ENCODE data around the gene CAMK2B. TPM values are rescaled to one million over a fixed set of nuclear protein-coding genes. Genes with fewer than 3 reads are reported as not detected.

The CAMK2B gene
- total RNA-seq, 1 donor from 2014 or later, result 0.09 TPM

DNA sequence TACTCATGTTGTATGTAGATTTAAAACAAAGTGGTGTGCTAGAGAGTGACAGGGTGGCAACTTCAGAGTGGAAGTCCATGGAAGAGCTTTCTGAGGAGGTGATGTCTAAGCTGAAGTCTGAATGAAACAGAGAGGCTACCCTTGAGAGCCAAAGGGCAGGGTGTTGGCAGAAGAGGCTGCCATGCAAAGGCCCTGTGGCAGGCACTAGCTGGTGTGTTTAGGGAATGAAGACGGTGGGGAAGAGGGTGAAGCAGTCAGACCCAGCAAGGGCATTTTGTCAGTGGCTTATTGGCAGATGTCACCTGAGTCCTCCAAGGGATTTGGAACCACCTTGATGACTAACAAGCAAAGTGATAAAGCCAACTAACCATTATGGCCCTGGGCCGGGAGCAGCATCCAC is 3.7 kb upstream of the CAMK2B start:
- Histone ChIP-seq H3K4me3 (no peak overlapping the region), H3K9ac (no peak overlapping the region), H3K27me3 (peaks cover 41% of the 10 kb centered on the region), H2AFZ (replicated peaks) (no peak overlapping the region), H4K20me1 (ENCODE audit: low read depth) (peaks cover 6% of the 10 kb centered on the region), H3K36me3 (no peaks in the 10 kb centered on the region), H3F3A (ENCODE audit: low read depth) (peaks cover 4% of the 10 kb centered on the region), H3K27ac (no peak overlapping the region), H3K4me1 (peaks cover 10% of the 10 kb centered on the region), H3K9me3 (ENCODE audit: low read depth) (no peaks in the 10 kb centered on the region), H3K4me2 (no peak overlapping the region), H3K79me2 (ENCODE audit: low read depth) (no peaks in the 10 kb centered on the region)
- Mint-ChIP-seq H3K4me1 (peaks cover 7% of the 10 kb centered on the region), H3K4me3 (no peak overlapping the region), H3K36me3 (no peaks in the 10 kb centered on the region), H3K27ac (no peak overlapping the region), H3K9me3 (peaks cover 3% of the 10 kb centered on the region), H3K27me3 (ENCODE audit: insufficient read depth, low read depth) (peaks cover 31% of the 10 kb centered on the region)
- no peak for DNase-seq (ENCODE audit: low spot score)
- TF ChIP-seq, protein P1, sequence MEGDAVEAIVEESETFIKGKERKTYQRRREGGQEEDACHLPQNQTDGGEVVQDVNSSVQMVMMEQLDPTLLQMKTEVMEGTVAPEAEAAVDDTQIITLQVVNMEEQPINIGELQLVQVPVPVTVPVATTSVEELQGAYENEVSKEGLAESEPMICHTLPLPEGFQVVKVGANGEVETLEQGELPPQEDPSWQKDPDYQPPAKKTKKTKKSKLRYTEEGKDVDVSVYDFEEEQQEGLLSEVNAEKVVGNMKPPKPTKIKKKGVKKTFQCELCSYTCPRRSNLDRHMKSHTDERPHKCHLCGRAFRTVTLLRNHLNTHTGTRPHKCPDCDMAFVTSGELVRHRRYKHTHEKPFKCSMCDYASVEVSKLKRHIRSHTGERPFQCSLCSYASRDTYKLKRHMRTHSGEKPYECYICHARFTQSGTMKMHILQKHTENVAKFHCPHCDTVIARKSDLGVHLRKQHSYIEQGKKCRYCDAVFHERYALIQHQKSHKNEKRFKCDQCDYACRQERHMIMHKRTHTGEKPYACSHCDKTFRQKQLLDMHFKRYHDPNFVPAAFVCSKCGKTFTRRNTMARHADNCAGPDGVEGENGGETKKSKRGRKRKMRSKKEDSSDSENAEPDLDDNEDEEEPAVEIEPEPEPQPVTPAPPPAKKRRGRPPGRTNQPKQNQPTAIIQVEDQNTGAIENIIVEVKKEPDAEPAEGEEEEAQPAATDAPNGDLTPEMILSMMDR (IDR thresholded peaks at IDR 0.05), result no peak
- TF ChIP-seq EZH2phosphoT487 (IDR thresholded peaks at IDR 0.05), result no peak
- TF ChIP-seq EZH2 (IDR thresholded peaks at IDR 0.05), result no peak

DNA sequence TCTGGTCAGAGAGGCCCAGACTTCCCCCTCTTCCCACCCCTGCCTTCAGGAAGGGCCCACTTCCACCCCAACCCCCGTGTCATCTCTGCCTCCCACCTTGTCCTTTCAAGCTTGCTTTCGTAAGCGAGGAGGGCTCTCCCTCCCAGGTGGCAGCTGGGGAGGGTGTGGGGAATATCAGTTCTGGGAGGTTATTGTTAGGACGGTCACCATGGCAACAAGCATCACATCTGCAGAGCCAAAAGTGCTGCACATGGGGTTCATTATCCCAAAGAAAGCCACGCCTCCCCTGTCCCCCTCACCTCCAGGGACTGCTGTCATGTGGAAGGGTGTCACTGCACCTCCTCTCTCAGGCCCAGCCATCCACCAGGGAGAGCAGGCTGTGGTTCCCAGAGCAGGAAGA is 2.6 kb upstream of the CAMK2B start:
- peaks cover 3% of the 10 kb centered on the region for H3K9me3 Mint-ChIP-seq
- peaks cover 7% of the 10 kb centered on the region for H3K4me1 Mint-ChIP-seq
- peaks cover 4% of the 10 kb centered on the region for H3F3A ChIP-seq (ENCODE audit: low read depth)
- peaks cover 10% of the 10 kb centered on the region for H3K4me1 ChIP-seq
- no peaks in the 10 kb centered on the region for H3K36me3 Mint-ChIP-seq
- H4K20me1 ChIP-seq (ENCODE audit: low read depth), result peaks cover 8% of the 10 kb centered on the region
- no peak overlapping the region for H3K27ac ChIP-seq
- H3K79me2 ChIP-seq (ENCODE audit: low read depth), result no peaks in the 10 kb centered on the region
- DNase-seq (ENCODE audit: low spot score), result no peak
- H3K4me3 ChIP-seq, result no peak overlapping the region
- no peak overlapping the region for H3K4me3 Mint-ChIP-seq
- no peaks in the 10 kb centered on the region for H3K9me3 ChIP-seq (ENCODE audit: low read depth)
- H3K36me3 ChIP-seq, result no peaks in the 10 kb centered on the region
- TF ChIP-seq EZH2 (IDR thresholded peaks at IDR 0.05), result no peak
- no peak for TF ChIP-seq EZH2phosphoT487 (IDR thresholded peaks at IDR 0.05)
- TF ChIP-seq, protein P1 (IDR thresholded peaks at IDR 0.05), result no peak
- peaks cover 41% of the 10 kb centered on the region for H3K27me3 Mint-ChIP-seq (ENCODE audit: insufficient read depth, low read depth)
- no peak overlapping the region for H3K4me2 ChIP-seq
- no peak overlapping the region for H3K27ac Mint-ChIP-seq
- H3K27me3 ChIP-seq, result peaks cover 52% of the 10 kb centered on the region
- no peak overlapping the region for H2AFZ ChIP-seq (replicated peaks)
- H3K9ac ChIP-seq, result no peak overlapping the region

DNA sequence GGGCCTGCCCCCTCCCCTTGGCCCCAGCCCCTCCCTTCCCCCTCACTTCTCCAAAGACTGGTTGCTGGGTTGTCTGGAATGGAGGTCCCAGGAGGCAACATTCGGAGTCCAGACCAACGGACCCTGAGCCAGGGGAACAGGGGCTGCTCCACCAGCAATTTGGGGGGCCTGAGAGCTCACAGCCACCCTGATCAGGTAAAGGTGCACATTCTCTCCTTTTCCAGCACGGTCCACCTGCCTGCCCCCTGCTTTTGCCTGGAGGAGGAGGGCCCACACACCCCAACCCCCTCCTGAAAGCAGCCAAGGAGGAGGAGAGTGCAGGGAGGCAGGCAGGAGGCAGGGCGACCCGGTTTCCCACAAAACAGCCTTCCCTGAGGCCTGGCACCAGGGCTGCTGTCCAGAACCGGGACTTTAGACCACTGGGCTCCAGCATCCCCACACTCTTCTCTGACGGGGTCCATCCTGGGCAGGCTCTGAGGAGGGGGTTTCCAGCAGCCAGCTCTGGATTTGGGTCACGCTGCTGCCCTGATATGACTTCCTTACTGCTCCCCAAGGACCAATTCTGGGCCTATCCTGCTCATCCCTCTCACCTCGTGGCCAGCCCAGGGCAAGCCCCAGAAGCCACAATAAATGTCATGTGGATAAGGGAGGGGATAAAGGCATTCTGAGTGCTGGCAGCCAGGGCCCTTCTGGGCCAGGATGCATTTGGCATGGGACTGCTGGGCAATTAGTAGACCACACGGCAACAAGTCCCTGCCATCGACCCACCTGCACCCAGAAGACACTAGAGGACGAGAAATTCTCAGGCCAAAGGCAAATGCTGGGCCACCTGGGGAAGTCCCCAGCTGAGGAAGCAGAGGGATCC is 1.1 kb upstream of the CAMK2B start:
- H3K79me2 ChIP-seq (ENCODE audit: low read depth), result no peaks in the 10 kb centered on the region
- H3K36me3 ChIP-seq, result no peaks in the 10 kb centered on the region
- peaks cover 8% of the 10 kb centered on the region for H4K20me1 ChIP-seq (ENCODE audit: low read depth)
- peak overlapping the region; percentile 38 for H3K4me3 ChIP-seq
- H3K27me3 ChIP-seq, result peaks cover 67% of the 10 kb centered on the region
- no peak overlapping the region for H3K27ac Mint-ChIP-seq
- no peaks in the 10 kb centered on the region for H3K9me3 ChIP-seq (ENCODE audit: low read depth)
- H3K4me2 ChIP-seq, result peak overlapping the region; percentile 71
- H3K27me3 Mint-ChIP-seq (ENCODE audit: insufficient read depth, low read depth), result peaks cover 47% of the 10 kb centered on the region
- no peak overlapping the region for H3K9ac ChIP-seq
- peaks cover 7% of the 10 kb centered on the region for H3K4me1 Mint-ChIP-seq
- no peak overlapping the region for H2AFZ ChIP-seq (replicated peaks)
- H3K36me3 Mint-ChIP-seq, result no peaks in the 10 kb centered on the region
- no peak for DNase-seq (ENCODE audit: low spot score)
- H3F3A ChIP-seq (ENCODE audit: low read depth), result peaks cover 4% of the 10 kb centered on the region
- no peak overlapping the region for H3K27ac ChIP-seq
- H3K4me1 ChIP-seq, result peaks cover 10% of the 10 kb centered on the region
- H3K9me3 Mint-ChIP-seq, result peaks cover 3% of the 10 kb centered on the region
- peak overlapping the region; percentile 92 for H3K4me3 Mint-ChIP-seq
- TF ChIP-seq, protein P1 (IDR thresholded peaks at IDR 0.05), result no peak
- no peak for TF ChIP-seq EZH2 (IDR thresholded peaks at IDR 0.05)
- TF ChIP-seq EZH2phosphoT487 (IDR thresholded peaks at IDR 0.05), result no peak
